Measurements from ENCODE around the gene SCNN1G.

DNA sequence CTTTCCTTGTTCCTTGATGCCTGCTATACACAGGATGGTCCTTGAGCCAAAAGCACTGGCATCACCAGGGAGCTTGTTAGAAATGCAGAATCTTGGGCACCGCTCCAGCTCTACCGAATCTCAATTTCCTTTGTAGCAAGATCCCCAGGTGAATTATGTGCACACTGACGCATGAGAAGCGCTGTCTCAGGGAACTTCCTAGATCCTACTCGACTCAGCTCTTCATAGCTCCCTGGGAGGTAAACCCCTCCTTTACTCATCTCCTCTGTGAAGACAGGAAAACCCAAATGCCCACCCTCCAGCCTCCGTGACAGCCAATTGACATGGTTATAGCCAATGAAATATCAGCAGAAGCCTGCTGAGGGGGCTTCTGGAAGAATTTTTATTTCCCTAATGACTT, 37.4 kb upstream of the SCNN1G start:
- TF ChIP-seq, protein P1, sequence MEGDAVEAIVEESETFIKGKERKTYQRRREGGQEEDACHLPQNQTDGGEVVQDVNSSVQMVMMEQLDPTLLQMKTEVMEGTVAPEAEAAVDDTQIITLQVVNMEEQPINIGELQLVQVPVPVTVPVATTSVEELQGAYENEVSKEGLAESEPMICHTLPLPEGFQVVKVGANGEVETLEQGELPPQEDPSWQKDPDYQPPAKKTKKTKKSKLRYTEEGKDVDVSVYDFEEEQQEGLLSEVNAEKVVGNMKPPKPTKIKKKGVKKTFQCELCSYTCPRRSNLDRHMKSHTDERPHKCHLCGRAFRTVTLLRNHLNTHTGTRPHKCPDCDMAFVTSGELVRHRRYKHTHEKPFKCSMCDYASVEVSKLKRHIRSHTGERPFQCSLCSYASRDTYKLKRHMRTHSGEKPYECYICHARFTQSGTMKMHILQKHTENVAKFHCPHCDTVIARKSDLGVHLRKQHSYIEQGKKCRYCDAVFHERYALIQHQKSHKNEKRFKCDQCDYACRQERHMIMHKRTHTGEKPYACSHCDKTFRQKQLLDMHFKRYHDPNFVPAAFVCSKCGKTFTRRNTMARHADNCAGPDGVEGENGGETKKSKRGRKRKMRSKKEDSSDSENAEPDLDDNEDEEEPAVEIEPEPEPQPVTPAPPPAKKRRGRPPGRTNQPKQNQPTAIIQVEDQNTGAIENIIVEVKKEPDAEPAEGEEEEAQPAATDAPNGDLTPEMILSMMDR (conservative IDR thresholded peaks at IDR 0.05; ENCODE audit: low read length), result no peak
- TF ChIP-seq EZH2phosphoT487 (IDR thresholded peaks at IDR 0.05; ENCODE audit: borderline replicate concordance), result no peak

Data from Loucy (cell line).